ENCODE results near the gene ANKRD66. TPM values are rescaled to one million over a fixed set of nuclear protein-coding genes. Genes with fewer than 3 reads are reported as not detected.

The ANKRD66 gene
- total and polyA plus RNA-seq, 2 experiments from 2014 or later: not detected

GRCh38 chr6:46799657-46800056 is 52.9 kb downstream of the ANKRD66 start:
- Histone ChIP-seq H3K27me3 (no peaks in the 10 kb centered on the region), H3K9me3 (ENCODE audit: low read depth) (no peaks in the 10 kb centered on the region), H3K4me3 (no peak overlapping the region), H3K36me3 (no peaks in the 10 kb centered on the region), H3K27ac (no peak overlapping the region), H3K4me1 (ENCODE audit: low read depth) (no peaks in the 10 kb centered on the region)
- no peak for TF ChIP-seq CTCF (IDR thresholded peaks at IDR 0.05; ENCODE audit: low read depth, low read length)
- DNase-seq (ENCODE audit: low read depth in 1 of 2, low spot score in 1 of 2): no peak

GRCh38 chr6:46808806-46809205 is 62.1 kb downstream of the ANKRD66 start:
- no peak for TF ChIP-seq CTCF (IDR thresholded peaks at IDR 0.05; ENCODE audit: low read depth, low read length)
- Histone ChIP-seq H3K36me3 (no peaks in the 10 kb centered on the region), H3K4me1 (ENCODE audit: low read depth) (no peaks in the 10 kb centered on the region), H3K4me3 (no peak overlapping the region), H3K9me3 (ENCODE audit: low read depth) (no peaks in the 10 kb centered on the region), H3K27ac (no peak overlapping the region), H3K27me3 (no peaks in the 10 kb centered on the region)
- peak in 1 of 2 donors; percentile 28 for DNase-seq (ENCODE audit: low read depth in 1 of 2, low spot score in 1 of 2)

Other genes starting within 250 kb of the ANKRD66 start
- 4.3 and 5.2 TPM in 2 replicates for gene CYP39A1, start 94.1 kb upstream of the ANKRD66 start, total RNA-seq
- 3.4 and 6.6 TPM in 2 replicates for gene CYP39A1, start 94.1 kb upstream of the ANKRD66 start, polyA plus RNA-seq
- gene SLC25A27, start 94.0 kb upstream of the ANKRD66 start, total RNA-seq: 18.6 and 36.1 TPM in 2 replicates
- 20.0 and 31.8 TPM in 2 replicates for gene SLC25A27, start 94.0 kb upstream of the ANKRD66 start, polyA plus RNA-seq
- gene TDRD6, start 59.0 kb upstream of the ANKRD66 start, total RNA-seq: 0.28 and 0.57 TPM in 2 replicates
- 0.10 and 0.12 TPM in 2 replicates for gene TDRD6, start 59.0 kb upstream of the ANKRD66 start, polyA plus RNA-seq
- not detected in 2 replicates for gene PLA2G7, start 11.6 kb upstream of the ANKRD66 start, total RNA-seq
- not detected in 2 replicates for gene PLA2G7, start 11.6 kb upstream of the ANKRD66 start, polyA plus RNA-seq
- gene MEP1A, start 46.5 kb downstream of the ANKRD66 start, total RNA-seq: not detected in 2 replicates
- not detected in 2 replicates for gene MEP1A, start 46.5 kb downstream of the ANKRD66 start, polyA plus RNA-seq
- 0.12 TPM in 1 of 2 replicates, not detected in the other for gene ADGRF5, start 175.0 kb downstream of the ANKRD66 start, total RNA-seq
- 0.51 TPM in 1 of 2 replicates, not detected in the other for gene ADGRF5, start 175.0 kb downstream of the ANKRD66 start, polyA plus RNA-seq